Activated CD4-positive, alpha-beta memory T cell treated with anti-CD3 and anti-CD28 coated beads for 36 hours (primary cell): ENCODE results near the gene MYO1E. TPM values are rescaled to one million over a fixed set of nuclear protein-coding genes. Genes with fewer than 3 reads are reported as not detected.

Source experiments
- CTCF ChIA-PET: fragments of 350-600 bp; sonication (Branson Sonifier 250); formaldehyde crosslinking; loops from one replicate; lab custom pipeline; 2021; ENCODE audit warnings: antibody characterized with exemption, inconsistent platforms; lab: Charles Lee
- POLR2A ChIA-PET: fragments of 350-600 bp; sonication (Branson Sonifier 250); formaldehyde crosslinking; loops from one replicate; lab custom pipeline; 2021; ENCODE audit warnings: antibody characterized with exemption; lab: Charles Lee
- DNase-seq: peaks from one replicate; pipeline ENCODE4 v3.0.0-alpha.2; 2020
- H3K27ac Mint-ChIP-seq: one replicate; pipeline ENCODE4 v1.8.0; 2021; ENCODE audit warnings: mixed read lengths
- H3K27me3 Mint-ChIP-seq: one replicate; pipeline ENCODE4 v1.8.0; 2021; ENCODE audit warnings: mixed read lengths
- H3K36me3 Mint-ChIP-seq: one replicate; pipeline ENCODE4 v1.8.0; 2021; ENCODE audit warnings: mixed read lengths
- H3K4me1 Mint-ChIP-seq: one replicate; pipeline ENCODE4 v1.8.0; 2021; ENCODE audit warnings: low read depth, mixed read lengths
- H3K4me3 Mint-ChIP-seq: one replicate; pipeline ENCODE4 v1.8.0; 2021; ENCODE audit warnings: mild to moderate bottlenecking, mixed read lengths
- H3K9me3 Mint-ChIP-seq: one replicate; pipeline ENCODE4 v1.8.0; 2021; ENCODE audit warnings: mixed read lengths
- intact Hi-C: fragments of 100-400 bp; cut with micrococcal nuclease; formaldehyde crosslinking; loops from one replicate; pipeline ENCODE4 v1.15.1; 2023
- total RNA-seq, 2 experiments: library from RNA; stranded (reverse); gene quantifications; one replicate each; pipeline ENCODE4 v1.2.3, GENCODE V29; 2021

MYO1E gene
- total RNA-seq, 2 experiments from 2014 or later: 5.1 to 5.8 TPM

- H3K4me1 Mint-ChIP-seq: peaks cover 13% of the 10 kb centered on the region
- ChIA-PET POLR2A (no interaction called here), CTCF (interaction anchor here (1.2 kb wide), 1 partner anchor 233 kb away, joined by 3 read pairs; no protein-coding TSS in a partner anchor)
- no peaks in the 10 kb centered on the region for H3K27me3 Mint-ChIP-seq
- no peak for DNase-seq
- intact Hi-C loops: no loop called here
- H3K4me3 Mint-ChIP-seq: no peak overlapping the region
- no peak overlapping the region for H3K27ac Mint-ChIP-seq
- H3K36me3 Mint-ChIP-seq: no peaks in the 10 kb centered on the region
- no peaks in the 10 kb centered on the region for H3K9me3 Mint-ChIP-seq
Measured at GRCh38 chr15:59259137-59259943, 113.3 kb downstream of the MYO1E start.

GRCh38 chr15:59258317-59258716 lies 114.4 kb downstream of the MYO1E start:
- no peaks in the 10 kb centered on the region for H3K27me3 Mint-ChIP-seq
- H3K36me3 Mint-ChIP-seq: no peaks in the 10 kb centered on the region
- CTCF ChIA-PET: no interaction called here
- no peaks in the 10 kb centered on the region for H3K9me3 Mint-ChIP-seq
- no peak overlapping the region for H3K4me3 Mint-ChIP-seq
- H3K4me1 Mint-ChIP-seq: peaks cover 13% of the 10 kb centered on the region
- no peak for DNase-seq
- intact Hi-C loops: no loop called here
- H3K27ac Mint-ChIP-seq: no peak overlapping the region
- POLR2A ChIA-PET: no interaction called here

- H3K27ac Mint-ChIP-seq: no peak overlapping the region
- H3K4me3 Mint-ChIP-seq: no peak overlapping the region
- H3K9me3 Mint-ChIP-seq: no peaks in the 10 kb centered on the region
- CTCF ChIA-PET: interaction anchor here (0.9 to 2.4 kb wide), 2 partner anchors 8 to 10 kb away, joined by 3 to 12 read pairs; no protein-coding TSS in a partner anchor
- peaks cover 13% of the 10 kb centered on the region for H3K4me1 Mint-ChIP-seq
- POLR2A ChIA-PET: no interaction called here
- no peaks in the 10 kb centered on the region for H3K36me3 Mint-ChIP-seq
- intact Hi-C loops: loop anchor here (2.0 kb wide), 1 partner anchor 44 kb away; no protein-coding TSS in a partner anchor
- no peak for DNase-seq
- no peaks in the 10 kb centered on the region for H3K27me3 Mint-ChIP-seq
Measured at GRCh38 chr15:59257140-59257539, 115.5 kb downstream of the MYO1E start.

GRCh38 chr15:59256482-59256881 lies 116.2 kb downstream of the MYO1E start:
- H3K4me3 Mint-ChIP-seq: no peak overlapping the region
- ChIA-PET POLR2A (no interaction called here), CTCF (interaction anchor here (2.4 kb wide), 1 partner anchor 10 kb away, joined by 12 read pairs; no protein-coding TSS in a partner anchor)
- intact Hi-C loops: loop anchor here (2.0 kb wide), 1 partner anchor 44 kb away; no protein-coding TSS in a partner anchor
- H3K36me3 Mint-ChIP-seq: no peaks in the 10 kb centered on the region
- no peak for DNase-seq
- no peak overlapping the region for H3K27ac Mint-ChIP-seq
- H3K27me3 Mint-ChIP-seq: no peaks in the 10 kb centered on the region
- H3K4me1 Mint-ChIP-seq: peaks cover 13% of the 10 kb centered on the region
- H3K9me3 Mint-ChIP-seq: no peaks in the 10 kb centered on the region

GRCh38 chr15:59255680-59256336 lies 116.9 kb downstream of the MYO1E start:
- no peak overlapping the region for H3K27ac Mint-ChIP-seq
- no peaks in the 10 kb centered on the region for H3K9me3 Mint-ChIP-seq

GRCh38 chr15:59252137-59252536 lies 120.5 kb downstream of the MYO1E start:
- DNase-seq: no peak
- Mint-ChIP-seq H3K4me1 (peaks cover 22% of the 10 kb centered on the region), H3K27me3 (no peaks in the 10 kb centered on the region), H3K36me3 (no peaks in the 10 kb centered on the region), H3K9me3 (no peaks in the 10 kb centered on the region), H3K27ac (no peak overlapping the region), H3K4me3 (no peak overlapping the region)
- ChIA-PET CTCF (no interaction called here), POLR2A (no interaction called here)
- intact Hi-C loops: no loop called here

More at GRCh38 chr15:59255680-59256336, 116.9 kb downstream of the MYO1E start:
- CTCF ChIA-PET: interaction anchor here (0.5 to 2.4 kb wide), 3 partner anchors 9 to 773 kb away, joined by 4 to 12 read pairs (median 4); no protein-coding TSS in a partner anchor
- intact Hi-C loops: loop anchor here (2.0 kb wide), 1 partner anchor 45 kb away; no protein-coding TSS in a partner anchor
- peaks cover 20% of the 10 kb centered on the region for H3K4me1 Mint-ChIP-seq
- POLR2A ChIA-PET: interaction anchor here (1.1 kb wide), 1 partner anchor 44 kb away, joined by 4 read pairs; no protein-coding TSS in a partner anchor
- H3K4me3 Mint-ChIP-seq: no peak overlapping the region
- DNase-seq: peak; percentile 37
- H3K36me3 Mint-ChIP-seq: no peaks in the 10 kb centered on the region
- no peaks in the 10 kb centered on the region for H3K27me3 Mint-ChIP-seq

- POLR2A ChIA-PET: no interaction called here
- CTCF ChIA-PET: interaction anchor here (0.6 kb wide), 1 partner anchor 295 kb away, joined by 5 read pairs; no protein-coding TSS in a partner anchor
- H3K36me3 Mint-ChIP-seq: no peaks in the 10 kb centered on the region
- no peaks in the 10 kb centered on the region for H3K9me3 Mint-ChIP-seq
- H3K4me3 Mint-ChIP-seq: no peak overlapping the region
- DNase-seq: no peak
- H3K4me1 Mint-ChIP-seq: peaks cover 18% of the 10 kb centered on the region
- intact Hi-C loops: no loop called here
- no peak overlapping the region for H3K27ac Mint-ChIP-seq
- H3K27me3 Mint-ChIP-seq: no peaks in the 10 kb centered on the region
Measured at GRCh38 chr15:59251001-59251845, 121.4 kb downstream of the MYO1E start.

GRCh38 chr15:59250249-59250648 lies 122.4 kb downstream of the MYO1E start:
- CTCF ChIA-PET: no interaction called here
- no peaks in the 10 kb centered on the region for H3K27me3 Mint-ChIP-seq
- H3K4me3 Mint-ChIP-seq: no peak overlapping the region
- DNase-seq: no peak
- no peaks in the 10 kb centered on the region for H3K36me3 Mint-ChIP-seq
- peaks cover 9% of the 10 kb centered on the region for H3K4me1 Mint-ChIP-seq
- no peaks in the 10 kb centered on the region for H3K9me3 Mint-ChIP-seq
- H3K27ac Mint-ChIP-seq: no peak overlapping the region
- POLR2A ChIA-PET: no interaction called here
- intact Hi-C loops: no loop called here

GRCh38 chr15:59249816-59250215 lies 122.9 kb downstream of the MYO1E start:
- Mint-ChIP-seq H3K4me1 (peaks cover 8% of the 10 kb centered on the region), H3K27ac (no peak overlapping the region), H3K27me3 (no peaks in the 10 kb centered on the region), H3K4me3 (no peak overlapping the region), H3K36me3 (no peaks in the 10 kb centered on the region), H3K9me3 (no peaks in the 10 kb centered on the region)
- CTCF ChIA-PET: no interaction called here
- intact Hi-C loops: loop anchor here (5.0 kb wide), 1 partner anchor 268 kb away; no protein-coding TSS in a partner anchor
- POLR2A ChIA-PET: no interaction called here
- no peak for DNase-seq

GRCh38 chr15:59247364-59247763 lies 125.3 kb downstream of the MYO1E start:
- Mint-ChIP-seq H3K4me3 (no peak overlapping the region), H3K27ac (no peak overlapping the region), H3K9me3 (no peaks in the 10 kb centered on the region), H3K27me3 (no peaks in the 10 kb centered on the region), H3K36me3 (no peaks in the 10 kb centered on the region), H3K4me1 (peaks cover 8% of the 10 kb centered on the region)
- intact Hi-C loops: loop anchor here (2.0 to 5.0 kb wide), 2 partner anchors 245 to 265 kb away; no protein-coding TSS in a partner anchor
- CTCF ChIA-PET: interaction anchor here (0.9 to 3.7 kb wide), 16 partner anchors 9 to 342 kb away, joined by 3 to 27 read pairs (median 4); no protein-coding TSS in a partner anchor
- DNase-seq: peak; percentile 60
- POLR2A ChIA-PET: no interaction called here

- Mint-ChIP-seq H3K9me3 (no peaks in the 10 kb centered on the region), H3K4me3 (no peak overlapping the region), H3K36me3 (no peaks in the 10 kb centered on the region), H3K27ac (no peak overlapping the region), H3K4me1 (no peaks in the 10 kb centered on the region), H3K27me3 (peaks cover 2% of the 10 kb centered on the region)
- no peak for DNase-seq
- intact Hi-C loops: loop anchor here (5.0 kb wide), 1 partner anchor 263 kb away; no protein-coding TSS in a partner anchor
- CTCF ChIA-PET: interaction anchor here (1.5 to 3.7 kb wide), 5 partner anchors 10 to 283 kb away, joined by 3 to 27 read pairs (median 6); no protein-coding TSS in a partner anchor
- POLR2A ChIA-PET: no interaction called here
Measured at GRCh38 chr15:59245559-59245958, 127.1 kb downstream of the MYO1E start.
